Measurements from ENCODE around the gene PIGB.
"Not testable (repeated sequence)": the region's sequence is repeated elsewhere in the genome, so short reads cannot be mapped to it uniquely, and the experiment has no call there.

PIGB gene

GRCh38 chr15:55288006-55288717 lies 30.9 kb upstream of the PIGB start:
- POLR2A ChIA-PET, result interaction anchor here (1.0 kb wide), 1 partner anchor 31 kb away, joined by 3 read pairs; the partner anchor contains the start of genes PIGB and PIGBOS1
- no peak for TF ChIP-seq FOXK2 (IDR thresholded peaks at IDR 0.05)
- no peak for TF ChIP-seq TARDBP (IDR thresholded peaks at IDR 0.05)
- TF ChIP-seq SP1 (IDR thresholded peaks at IDR 0.05), result no peak
- TF ChIP-seq HDGF (IDR thresholded peaks at IDR 0.05; ENCODE audit: borderline replicate concordance), result no peak
- no peak for TF ChIP-seq ELF4 (IDR thresholded peaks at IDR 0.05)
- no peak for TF ChIP-seq FOXM1 (IDR thresholded peaks at IDR 0.05; ENCODE audit: borderline replicate concordance)
- no peak for TF ChIP-seq LEF1 (IDR thresholded peaks at IDR 0.05; ENCODE audit: borderline replicate concordance)
- TF ChIP-seq CTBP1 (IDR thresholded peaks at IDR 0.05; ENCODE audit: borderline replicate concordance), result no peak
- no peak for TF ChIP-seq BHLHE40 (IDR thresholded peaks at IDR 0.05; ENCODE audit: borderline replicate concordance)
- no peak for TF ChIP-seq NFRKB (IDR thresholded peaks at IDR 0.05)
- no peak for TF ChIP-seq ARNT (IDR thresholded peaks at IDR 0.05)
- TF ChIP-seq SUZ12 (IDR thresholded peaks at IDR 0.05), result no peak
- TF ChIP-seq FOXA1 (IDR thresholded peaks at IDR 0.05), result no peak
- TF ChIP-seq L3MBTL2 (conservative IDR thresholded peaks at IDR 0.05), result no peak
- TF ChIP-seq ZNF384 (IDR thresholded peaks at IDR 0.05), result no peak
- TF ChIP-seq, protein P1, sequence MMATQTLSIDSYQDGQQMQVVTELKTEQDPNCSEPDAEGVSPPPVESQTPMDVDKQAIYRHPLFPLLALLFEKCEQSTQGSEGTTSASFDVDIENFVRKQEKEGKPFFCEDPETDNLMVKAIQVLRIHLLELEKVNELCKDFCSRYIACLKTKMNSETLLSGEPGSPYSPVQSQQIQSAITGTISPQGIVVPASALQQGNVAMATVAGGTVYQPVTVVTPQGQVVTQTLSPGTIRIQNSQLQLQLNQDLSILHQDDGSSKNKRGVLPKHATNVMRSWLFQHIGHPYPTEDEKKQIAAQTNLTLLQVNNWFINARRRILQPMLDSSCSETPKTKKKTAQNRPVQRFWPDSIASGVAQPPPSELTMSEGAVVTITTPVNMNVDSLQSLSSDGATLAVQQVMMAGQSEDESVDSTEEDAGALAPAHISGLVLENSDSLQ (IDR thresholded peaks at IDR 0.05), result no peak

GRCh38 chr15:55289011-55289745 lies 29.8 kb upstream of the PIGB start:
- CTCF ChIA-PET, result no interaction called here
- DNase-seq (ENCODE audit: extremely low spot score), result peak; percentile 28
- POLR2A ChIA-PET, result interaction anchor here (0.7 kb wide), 1 partner anchor 92 kb away, joined by 3 read pairs; the partner anchor contains the start of gene RSL24D1
- no peak for TF ChIP-seq ARNT (IDR thresholded peaks at IDR 0.05)

More at GRCh38 chr15:55288006-55288717, 30.9 kb upstream of the PIGB start:
- CTCF ChIA-PET, result no interaction called here
- no peak for DNase-seq (ENCODE audit: extremely low spot score)

- peak; percentile 56 for DNase-seq (ENCODE audit: extremely low spot score)
- TF ChIP-seq ARNT (IDR thresholded peaks at IDR 0.05) (no peak), FOXM1 (IDR thresholded peaks at IDR 0.05; ENCODE audit: borderline replicate concordance) (no peak), BHLHE40 (IDR thresholded peaks at IDR 0.05; ENCODE audit: borderline replicate concordance) (no peak), LEF1 (IDR thresholded peaks at IDR 0.05; ENCODE audit: borderline replicate concordance) (no peak)
- ChIA-PET POLR2A (no interaction called here), CTCF (interaction anchor here (1.1 kb wide), 1 partner anchor 73 kb away, joined by 5 read pairs; no protein-coding TSS in a partner anchor)
Observed at GRCh38 chr15:55289746-55290527, 29.1 kb upstream of the PIGB start, which contains the start of gene RAB27A. RAB27A (minus strand) TSS chr15:55289813; CDS start chr15:55234934, 54,879 bp downstream.

DNA sequence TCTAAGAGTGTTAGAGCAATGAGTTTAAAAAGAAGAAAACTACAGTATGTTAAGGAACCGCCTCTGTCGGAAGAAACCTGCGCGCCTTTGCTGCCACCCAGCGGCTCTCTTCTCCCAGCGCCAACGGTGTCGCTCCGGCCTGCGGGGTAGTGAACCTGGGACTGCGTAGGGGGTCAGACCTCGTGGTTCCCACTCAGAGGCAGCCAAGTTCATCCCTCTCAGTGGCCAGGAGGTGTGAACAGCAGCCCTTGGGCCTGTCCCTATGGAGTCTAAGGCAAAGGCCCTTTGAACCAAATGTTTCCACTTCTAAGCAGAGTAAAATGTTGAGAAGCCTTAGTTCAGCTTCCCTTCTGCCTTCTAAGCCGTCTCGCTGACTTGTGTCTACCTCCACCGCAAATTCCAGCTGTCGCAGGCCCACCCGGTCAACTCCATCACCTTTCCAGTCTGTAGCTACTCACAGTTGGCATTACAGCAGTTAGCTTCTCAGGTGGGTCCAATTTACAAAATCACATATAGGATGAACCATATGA lies 28.4 kb upstream of the PIGB start:
- DNase-seq (ENCODE audit: extremely low spot score), result peak; percentile 65

DNA sequence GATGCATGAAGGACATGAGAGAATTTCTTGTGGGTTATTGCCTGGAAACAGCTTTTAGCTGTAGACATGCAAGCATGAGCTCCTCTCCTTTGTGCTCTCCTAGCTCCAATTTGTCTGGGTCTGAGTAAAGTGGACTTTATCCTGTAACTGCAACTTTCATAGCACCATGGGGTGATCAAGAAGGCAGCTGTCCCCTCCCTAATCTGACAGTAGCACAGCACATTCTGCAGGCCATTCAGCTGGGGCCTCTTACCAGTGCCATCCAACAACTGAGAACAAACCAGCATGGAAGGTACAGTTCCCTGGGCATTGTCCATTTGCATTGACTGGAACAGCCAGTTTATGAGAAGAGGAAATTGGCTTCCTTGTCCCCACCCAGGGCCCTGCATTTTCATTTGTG lies 21.7 kb upstream of the PIGB start:
- ChIA-PET POLR2A (no interaction called here), CTCF (interaction anchor here (0.6 kb wide), 1 partner anchor 99 kb away, joined by 3 read pairs; no protein-coding TSS in a partner anchor)
- no peak for TF ChIP-seq L3MBTL2 (conservative IDR thresholded peaks at IDR 0.05)
- no peak for DNase-seq (ENCODE audit: extremely low spot score)

More for the DNA sequence above, 28.4 kb upstream of the PIGB start:
- CTCF ChIA-PET, result interaction anchor here (0.5 to 1.1 kb wide), 3 partner anchors 73 to 1288 kb away, joined by 3 to 5 read pairs (median 4); no protein-coding TSS in a partner anchor
- TF ChIP-seq SP1 (IDR thresholded peaks at IDR 0.05), result no peak
- no peak for TF ChIP-seq ZNF384 (IDR thresholded peaks at IDR 0.05)
- peak; percentile 74 for TF ChIP-seq L3MBTL2 (conservative IDR thresholded peaks at IDR 0.05)
- TF ChIP-seq FOXK2 (IDR thresholded peaks at IDR 0.05), result no peak
- no peak for TF ChIP-seq SUZ12 (IDR thresholded peaks at IDR 0.05)
- POLR2A ChIA-PET, result interaction anchor here (0.9 kb wide), 1 partner anchor 94 kb away, joined by 3 read pairs; the partner anchor contains the start of gene RSL24D1

DNA sequence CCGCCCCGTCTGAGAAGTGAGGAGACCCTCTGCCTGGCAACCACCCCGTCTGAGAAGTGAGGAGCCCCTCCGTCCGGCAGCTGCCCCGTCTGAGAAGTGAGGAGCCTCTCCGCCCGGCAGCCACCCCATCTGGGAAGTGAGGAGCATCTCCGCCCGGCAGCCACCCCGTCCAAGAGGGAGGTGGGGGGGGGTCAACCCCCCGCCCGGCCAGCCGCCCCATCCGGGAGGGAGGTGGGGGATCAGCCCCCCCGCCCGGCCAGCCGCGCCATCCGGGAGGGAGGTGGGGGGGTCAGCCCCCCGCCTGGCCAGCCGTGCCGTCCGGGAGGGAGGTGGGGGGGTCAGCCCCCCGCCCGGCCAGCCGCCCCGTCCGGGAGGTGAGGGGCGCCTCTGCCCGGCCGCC lies 16.2 kb upstream of the PIGB start:
- POLR2A ChIA-PET; DNase-seq (ENCODE audit: extremely low spot score); CTCF ChIA-PET: not testable (repeated sequence)

GRCh38 chr15:55319537-55320237 lies 665 bp downstream of the PIGB start:
- CTCF ChIA-PET, result interaction anchor here (0.5 to 1.3 kb wide), 2 partner anchors 120 to 674 kb away, joined by 3 to 14 read pairs; no protein-coding TSS in a partner anchor

More at GRCh38 chr15:55319537-55320237, 665 bp downstream of the PIGB start:
- TF ChIP-seq NFRKB (IDR thresholded peaks at IDR 0.05), result no peak
- TF ChIP-seq ELF4 (IDR thresholded peaks at IDR 0.05), result no peak
- TF ChIP-seq, protein P1 (IDR thresholded peaks at IDR 0.05), result no peak
- no peak for TF ChIP-seq FOXK2 (IDR thresholded peaks at IDR 0.05)
- no peak for TF ChIP-seq TARDBP (IDR thresholded peaks at IDR 0.05)
- TF ChIP-seq CTBP1 (IDR thresholded peaks at IDR 0.05; ENCODE audit: borderline replicate concordance), result no peak
- no peak for TF ChIP-seq LEF1 (IDR thresholded peaks at IDR 0.05; ENCODE audit: borderline replicate concordance)
- no peak for TF ChIP-seq L3MBTL2 (conservative IDR thresholded peaks at IDR 0.05)
- no peak for TF ChIP-seq SP1 (IDR thresholded peaks at IDR 0.05)
- no peak for TF ChIP-seq FOXM1 (IDR thresholded peaks at IDR 0.05; ENCODE audit: borderline replicate concordance)
- TF ChIP-seq HDGF (IDR thresholded peaks at IDR 0.05; ENCODE audit: borderline replicate concordance), result no peak
- TF ChIP-seq ARNT (IDR thresholded peaks at IDR 0.05), result no peak
- TF ChIP-seq BHLHE40 (IDR thresholded peaks at IDR 0.05; ENCODE audit: borderline replicate concordance), result no peak
- POLR2A ChIA-PET, result interaction anchor here (0.6 to 1.4 kb wide), 9 partner anchors 8 to 114 kb away, joined by 3 to 15 read pairs (median 4); partner anchors contain the start of genes CCPG1 and PIERCE2
- no peak for DNase-seq (ENCODE audit: extremely low spot score)

Measured in HEK293T (cell line).